Measurements from ENCODE around the gene TBC1D2. TPM values are rescaled to one million over a fixed set of nuclear protein-coding genes. Genes with fewer than 3 reads are reported as not detected.

The TBC1D2 gene
- total RNA-seq, 4 donors from 2014 or later: 11.3 to 33.5 (median 21.4) TPM

DNA sequence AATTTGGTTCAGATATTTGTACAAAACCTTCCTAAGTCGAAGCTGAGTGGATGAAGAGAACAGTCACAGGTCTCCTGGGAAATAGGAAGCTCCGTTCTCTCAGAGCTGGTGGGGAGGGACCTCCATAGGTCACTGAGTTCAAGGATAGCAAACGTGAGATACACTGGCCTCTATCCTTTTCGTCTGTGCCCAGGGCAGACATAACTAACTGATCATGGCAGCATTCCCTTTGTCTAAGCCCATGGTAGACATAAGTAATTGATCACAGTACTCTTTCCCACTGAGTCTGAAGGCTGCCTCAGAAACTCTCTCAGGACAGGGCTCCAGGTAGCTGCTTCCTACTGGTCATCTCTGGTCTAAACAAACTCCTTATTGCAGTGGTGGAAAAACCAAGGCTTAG lies 50.8 kb downstream of the TBC1D2 start:
- TF ChIP-seq, protein P1, sequence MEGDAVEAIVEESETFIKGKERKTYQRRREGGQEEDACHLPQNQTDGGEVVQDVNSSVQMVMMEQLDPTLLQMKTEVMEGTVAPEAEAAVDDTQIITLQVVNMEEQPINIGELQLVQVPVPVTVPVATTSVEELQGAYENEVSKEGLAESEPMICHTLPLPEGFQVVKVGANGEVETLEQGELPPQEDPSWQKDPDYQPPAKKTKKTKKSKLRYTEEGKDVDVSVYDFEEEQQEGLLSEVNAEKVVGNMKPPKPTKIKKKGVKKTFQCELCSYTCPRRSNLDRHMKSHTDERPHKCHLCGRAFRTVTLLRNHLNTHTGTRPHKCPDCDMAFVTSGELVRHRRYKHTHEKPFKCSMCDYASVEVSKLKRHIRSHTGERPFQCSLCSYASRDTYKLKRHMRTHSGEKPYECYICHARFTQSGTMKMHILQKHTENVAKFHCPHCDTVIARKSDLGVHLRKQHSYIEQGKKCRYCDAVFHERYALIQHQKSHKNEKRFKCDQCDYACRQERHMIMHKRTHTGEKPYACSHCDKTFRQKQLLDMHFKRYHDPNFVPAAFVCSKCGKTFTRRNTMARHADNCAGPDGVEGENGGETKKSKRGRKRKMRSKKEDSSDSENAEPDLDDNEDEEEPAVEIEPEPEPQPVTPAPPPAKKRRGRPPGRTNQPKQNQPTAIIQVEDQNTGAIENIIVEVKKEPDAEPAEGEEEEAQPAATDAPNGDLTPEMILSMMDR (IDR thresholded peaks at IDR 0.05; ENCODE audit: low read depth): no peak

DNA sequence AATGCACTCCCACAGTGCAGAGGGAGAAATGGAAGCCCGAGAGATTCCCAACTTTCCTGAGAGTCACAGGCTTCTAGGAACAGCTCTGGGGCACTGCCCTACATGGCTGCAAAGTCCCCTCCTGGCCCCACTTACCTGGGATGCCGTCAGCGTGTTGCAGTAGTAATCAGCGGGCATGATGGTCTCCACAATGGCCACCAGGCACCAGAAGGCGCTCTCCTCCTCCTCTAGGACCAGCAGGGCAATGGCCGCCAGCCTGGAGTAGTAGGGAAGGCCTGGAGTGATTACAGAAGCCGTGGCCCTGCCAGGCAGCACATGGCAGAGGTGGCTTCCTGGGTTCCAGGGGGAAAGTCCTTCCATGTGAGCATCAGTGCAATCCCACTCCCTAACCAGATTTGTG lies 52.3 kb downstream of the TBC1D2 start:
- TF ChIP-seq, protein P1 (IDR thresholded peaks at IDR 0.05; ENCODE audit: low read depth): no peak

DNA sequence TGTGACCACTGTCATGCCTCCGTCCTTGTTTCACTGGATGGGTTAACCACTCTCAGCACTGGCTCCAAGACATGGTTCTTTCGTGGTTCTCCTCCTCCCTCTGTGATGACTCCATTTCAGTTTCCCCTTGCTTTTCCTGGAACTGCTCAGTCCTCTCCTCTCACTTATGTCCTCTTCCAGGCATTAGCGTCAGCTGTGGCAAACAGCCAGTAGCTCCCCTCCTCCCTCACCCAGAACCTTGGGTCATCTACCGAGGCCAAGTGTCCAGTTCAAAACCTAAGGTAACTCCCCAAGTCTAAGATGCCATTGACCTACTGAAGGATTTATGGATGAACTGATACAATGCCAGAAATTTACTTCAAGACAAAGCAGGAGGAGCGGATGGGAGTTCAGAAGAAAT lies 53.2 kb downstream of the TBC1D2 start:
- TF ChIP-seq, protein P1 (IDR thresholded peaks at IDR 0.05; ENCODE audit: low read depth): no peak

DNA sequence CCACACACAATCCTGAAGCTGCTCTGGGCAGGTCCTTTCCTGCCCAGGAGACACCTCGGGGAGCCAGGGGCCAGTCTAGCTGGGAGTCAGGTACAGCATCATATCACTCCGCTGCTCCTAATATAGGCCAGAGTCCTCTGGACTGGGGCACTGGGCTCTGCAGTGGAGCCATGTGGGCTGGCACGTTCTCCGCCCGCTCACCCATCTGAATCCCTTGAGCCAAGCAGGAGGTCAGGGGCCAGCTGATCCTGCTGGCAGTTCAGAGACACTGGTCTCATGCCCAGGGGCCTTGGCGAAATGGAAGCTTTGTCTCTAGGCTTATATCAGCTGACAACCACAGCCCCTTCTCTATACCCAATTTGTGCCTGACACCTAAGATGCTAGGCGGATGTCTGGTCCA lies 53.7 kb downstream of the TBC1D2 start:
- TF ChIP-seq, protein P1 (IDR thresholded peaks at IDR 0.05; ENCODE audit: low read depth): no peak

DNA sequence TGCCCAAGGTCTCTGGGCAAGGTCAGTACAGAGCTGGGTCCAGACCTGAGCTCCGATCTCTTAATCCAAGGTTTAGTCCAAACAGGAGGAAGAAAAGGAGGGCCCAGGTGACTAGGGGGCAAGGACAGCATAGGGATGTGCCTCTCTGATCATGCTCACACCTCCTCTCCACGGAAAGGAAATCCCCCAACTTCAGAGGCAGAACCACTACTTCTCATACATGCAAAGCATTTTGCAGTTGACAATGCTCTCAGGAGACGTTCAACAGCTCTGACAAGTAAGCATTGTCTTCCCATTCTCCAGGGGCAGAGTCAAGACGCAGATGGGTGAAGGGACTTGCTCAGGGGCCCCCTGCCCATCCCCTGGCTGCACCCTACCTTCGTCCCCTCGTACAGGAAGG lies 54.3 kb downstream of the TBC1D2 start:
- TF ChIP-seq, protein P1 (IDR thresholded peaks at IDR 0.05; ENCODE audit: low read depth): no peak

DNA sequence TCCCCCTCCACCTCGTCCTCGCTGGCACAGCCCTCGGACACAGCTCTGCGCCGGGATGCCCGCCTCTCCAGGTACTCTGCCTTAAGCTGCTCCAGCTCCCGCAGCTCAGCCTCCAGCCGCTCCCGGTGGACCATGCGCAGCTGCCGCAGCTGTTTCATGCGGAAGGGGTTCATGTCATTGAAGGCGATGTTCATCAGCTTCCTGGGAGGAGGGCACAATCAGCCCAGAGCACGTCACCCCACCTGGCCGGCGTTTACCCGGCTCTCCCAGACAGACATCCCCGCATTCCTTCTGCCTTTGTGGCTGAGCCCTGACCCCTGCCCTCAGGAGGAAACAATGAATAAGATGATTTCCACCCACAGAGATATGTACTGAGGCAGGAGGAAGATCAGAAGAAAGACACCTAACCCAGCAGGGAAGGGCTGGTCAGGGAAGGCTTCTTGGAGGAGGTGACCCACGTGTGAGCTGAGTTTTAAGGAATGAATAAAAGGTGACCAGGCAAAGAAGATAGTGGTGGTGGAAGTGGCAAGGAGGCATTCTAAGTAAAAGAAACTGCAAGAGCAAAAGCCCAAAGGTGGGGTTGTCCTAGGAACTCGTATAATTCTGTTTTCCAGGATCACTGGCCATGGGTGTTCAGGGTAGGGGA lies 55.9 kb downstream of the TBC1D2 start:
- TF ChIP-seq, protein P1 (IDR thresholded peaks at IDR 0.05; ENCODE audit: low read depth): no peak

DNA sequence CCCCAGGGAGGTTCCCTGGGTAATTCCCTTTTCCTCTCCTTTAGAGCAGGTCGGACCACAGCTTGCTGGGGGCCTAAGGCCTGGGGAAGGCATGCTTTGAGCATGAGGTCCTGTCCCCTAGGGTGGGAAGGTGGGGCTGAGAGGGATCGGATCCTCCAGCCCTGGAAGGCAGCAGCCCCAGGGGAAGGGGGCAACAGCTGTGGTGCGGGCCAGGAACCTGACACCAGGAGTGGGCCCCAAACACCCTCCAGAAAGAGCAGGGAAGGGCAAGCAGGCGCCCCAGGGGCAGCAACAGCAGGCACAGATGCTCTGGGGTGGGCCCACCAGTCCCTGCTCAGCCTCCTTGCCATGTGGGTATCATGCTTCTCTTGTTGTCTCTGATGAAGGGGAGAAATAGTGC lies 59.8 kb downstream of the TBC1D2 start:
- TF ChIP-seq, protein P1 (IDR thresholded peaks at IDR 0.05; ENCODE audit: low read depth): no peak

Measured in subcutaneous adipose tissue (tissue), 4 donors.